ENCODE results near the gene BTBD18.

- no peak for TF ChIP-seq EP300 (IDR thresholded peaks at IDR 0.05)
- no peak for TF ChIP-seq CTCF (IDR thresholded peaks at IDR 0.05)
- no peak for TF ChIP-seq POLR2AphosphoS5 (IDR thresholded peaks at IDR 0.05)
These were observed 6.4 kb downstream of the BTBD18 start for GRCh38 chr11:57745206-57745605.
